ENCODE data around the gene KRTAP6-2.

DNA sequence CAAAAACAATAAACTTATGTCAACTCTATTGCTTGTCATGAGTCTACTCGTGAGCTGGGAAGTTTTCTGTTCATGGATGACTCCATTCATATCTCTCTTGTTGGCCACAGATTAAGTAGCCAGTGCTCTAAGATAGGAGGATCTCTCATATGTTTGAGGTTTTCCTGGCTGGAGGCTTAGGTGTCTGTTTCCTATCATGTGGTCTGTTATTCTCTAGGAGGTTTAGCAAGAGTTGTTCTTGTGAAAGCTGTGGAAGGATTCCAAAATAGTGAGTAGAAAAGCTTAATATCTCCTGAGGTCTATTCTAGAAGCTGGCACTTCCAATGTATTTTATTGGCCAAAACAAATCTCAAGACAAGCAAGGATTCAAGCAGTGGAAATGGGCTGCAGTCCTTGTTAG, 30.5 kb upstream of the KRTAP6-2 start:
- TF ChIP-seq POLR2AphosphoS5 (IDR thresholded peaks at IDR 0.05) (no peak), POLR2A (IDR thresholded peaks at IDR 0.05) (no peak), EP300 (IDR thresholded peaks at IDR 0.05) (no peak)
- TF ChIP-seq, protein P1, sequence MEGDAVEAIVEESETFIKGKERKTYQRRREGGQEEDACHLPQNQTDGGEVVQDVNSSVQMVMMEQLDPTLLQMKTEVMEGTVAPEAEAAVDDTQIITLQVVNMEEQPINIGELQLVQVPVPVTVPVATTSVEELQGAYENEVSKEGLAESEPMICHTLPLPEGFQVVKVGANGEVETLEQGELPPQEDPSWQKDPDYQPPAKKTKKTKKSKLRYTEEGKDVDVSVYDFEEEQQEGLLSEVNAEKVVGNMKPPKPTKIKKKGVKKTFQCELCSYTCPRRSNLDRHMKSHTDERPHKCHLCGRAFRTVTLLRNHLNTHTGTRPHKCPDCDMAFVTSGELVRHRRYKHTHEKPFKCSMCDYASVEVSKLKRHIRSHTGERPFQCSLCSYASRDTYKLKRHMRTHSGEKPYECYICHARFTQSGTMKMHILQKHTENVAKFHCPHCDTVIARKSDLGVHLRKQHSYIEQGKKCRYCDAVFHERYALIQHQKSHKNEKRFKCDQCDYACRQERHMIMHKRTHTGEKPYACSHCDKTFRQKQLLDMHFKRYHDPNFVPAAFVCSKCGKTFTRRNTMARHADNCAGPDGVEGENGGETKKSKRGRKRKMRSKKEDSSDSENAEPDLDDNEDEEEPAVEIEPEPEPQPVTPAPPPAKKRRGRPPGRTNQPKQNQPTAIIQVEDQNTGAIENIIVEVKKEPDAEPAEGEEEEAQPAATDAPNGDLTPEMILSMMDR (IDR thresholded peaks at IDR 0.05), result no peak
